PFSK-1 (cell line): ENCODE data around the gene PSEN2.

Source experiments
- REST ChIP-seq, 2 experiments: IDR thresholded peaks; 2 replicates each; pipeline versions ENCODE4 v1.6.1 to v1.8.0; 2011 to 2012; ENCODE audit warnings: low read depth in 2 of 2, low read length in 2 of 2, control low read depth in 1 of 2, inconsistent platforms in 1 of 2, mild to moderate bottlenecking in 1 of 2, moderate library complexity in 1 of 2; ENCODE audit not compliant: insufficient read depth in 1 of 2
- SIN3A ChIP-seq: IDR thresholded peaks from 2 replicates; pipeline ENCODE4 v1.6.1; 2012; ENCODE audit warnings: mild to moderate bottlenecking, low read length, moderate library complexity, borderline replicate concordance; ENCODE audit not compliant: insufficient read depth

- TF ChIP-seq REST (IDR thresholded peaks at IDR 0.05; ENCODE audit: insufficient read depth in 1 of 2, low read depth in 2 of 2, low read length in 2 of 2) (no peak), SIN3A (no peak)
These were observed 23.6 kb upstream of the PSEN2 start for GRCh38 chr1:226846786-226847185.
